ENCODE data around the gene NCK2. TPM values are rescaled to one million over a fixed set of nuclear protein-coding genes. Genes with fewer than 3 reads are reported as not detected.

NCK2 gene
- polyA plus RNA-seq, 2 of the 4 experiments (the other 2 are of a cell fraction): 17.1 to 17.8 TPM

DNA sequence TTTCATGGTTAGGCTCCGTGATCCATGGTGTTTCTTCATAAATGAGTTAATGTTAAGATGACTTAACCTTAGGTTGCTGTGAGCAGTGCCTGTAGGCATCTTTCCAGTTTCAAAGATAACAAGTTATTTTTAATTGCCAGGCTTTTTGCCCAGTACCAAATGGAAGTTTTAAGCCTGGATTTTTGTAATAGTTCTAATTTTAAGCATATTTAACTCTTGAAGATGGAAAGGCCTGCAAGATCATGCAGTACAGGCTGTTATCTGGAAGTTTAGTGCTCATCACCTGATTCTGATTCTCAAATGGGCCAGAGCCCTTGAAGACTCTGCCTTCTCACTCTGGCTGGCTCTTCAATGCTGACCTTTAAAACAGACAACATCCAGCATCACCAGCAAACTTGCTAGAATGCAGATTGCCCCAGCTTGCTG lies 141.3 kb downstream of the NCK2 start:
- no peak for DNase-seq (ENCODE audit: low read depth in 1 of 2, low spot score in 1 of 2)
- Histone ChIP-seq H3K4me1 (no peaks in the 10 kb centered on the region), H3K27ac (no peak overlapping the region), H3K9me3 (no peaks in the 10 kb centered on the region; the same call in 2 of the 3 replicates), H3K4me2 (no peak overlapping the region), H3K4me3 (no peak overlapping the region)
- ATAC-seq: no peak
- ChIA-PET POLR2A (no interaction called here), CTCF (interaction anchor here (1.2 kb wide), 1 partner anchor 17 kb away, joined by 3 read pairs; no protein-coding TSS in a partner anchor)
- TF ChIP-seq SMC3 (IDR thresholded peaks at IDR 0.05) (no peak), HMGXB4 (CRISPR knock-in tag; IDR thresholded peaks at IDR 0.05; ENCODE audit: borderline replicate concordance) (no peak), PHF8 (IDR thresholded peaks at IDR 0.05; ENCODE audit: borderline replicate concordance, low read depth) (no peak), KDM1A (IDR thresholded peaks at IDR 0.05; ENCODE audit: low read depth) (no peak), HEYL (CRISPR knock-in tag; IDR thresholded peaks at IDR 0.05) (no peak), MAFK (IDR thresholded peaks at IDR 0.05; ENCODE audit: partially characterized antibody) (no peak), NPAS2 (CRISPR knock-in tag; IDR thresholded peaks at IDR 0.05; ENCODE audit: borderline replicate concordance) (no peak)
- TF ChIP-seq, protein P1, sequence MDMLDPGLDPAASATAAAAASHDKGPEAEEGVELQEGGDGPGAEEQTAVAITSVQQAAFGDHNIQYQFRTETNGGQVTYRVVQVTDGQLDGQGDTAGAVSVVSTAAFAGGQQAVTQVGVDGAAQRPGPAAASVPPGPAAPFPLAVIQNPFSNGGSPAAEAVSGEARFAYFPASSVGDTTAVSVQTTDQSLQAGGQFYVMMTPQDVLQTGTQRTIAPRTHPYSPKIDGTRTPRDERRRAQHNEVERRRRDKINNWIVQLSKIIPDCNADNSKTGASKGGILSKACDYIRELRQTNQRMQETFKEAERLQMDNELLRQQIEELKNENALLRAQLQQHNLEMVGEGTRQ (IDR thresholded peaks at IDR 0.05): no peak
- 94% methylated on average over 1 of the region's 1 CpG for WGBS (ENCODE audit: missing lambda C conversion rate)
- no peak for FAIRE-seq

- CTCF ChIA-PET: no interaction called here
Measured at GRCh38 chr2:105886687-105887086, 142.0 kb downstream of the NCK2 start.

More at GRCh38 chr2:105886687-105887086, 142.0 kb downstream of the NCK2 start:
- Histone ChIP-seq H3K4me3 (no peak overlapping the region), H3K27ac (no peak overlapping the region), H3K9me3 (no peaks in the 10 kb centered on the region; the same call in 2 of the 3 replicates), H3K4me2 (no peak overlapping the region), H3K4me1 (no peaks in the 10 kb centered on the region)
- POLR2A ChIA-PET: no interaction called here
- DNase-seq (ENCODE audit: low read depth in 1 of 2, low spot score in 1 of 2): no peak
- FAIRE-seq: no peak
- ATAC-seq: no peak
- 88% methylated on average over 2 of the region's 2 CpGs for WGBS (ENCODE audit: missing lambda C conversion rate)
- TF ChIP-seq, protein P2, sequence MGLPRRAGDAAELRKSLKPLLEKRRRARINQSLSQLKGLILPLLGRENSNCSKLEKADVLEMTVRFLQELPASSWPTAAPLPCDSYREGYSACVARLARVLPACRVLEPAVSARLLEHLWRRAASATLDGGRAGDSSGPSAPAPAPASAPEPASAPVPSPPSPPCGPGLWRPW (IDR thresholded peaks at IDR 0.05): no peak
- TF ChIP-seq ZSCAN20 (CRISPR knock-in tag; IDR thresholded peaks at IDR 0.05): no peak
- TF ChIP-seq NR3C1 (IDR thresholded peaks at IDR 0.05): no peak
- TF ChIP-seq, protein P3, sequence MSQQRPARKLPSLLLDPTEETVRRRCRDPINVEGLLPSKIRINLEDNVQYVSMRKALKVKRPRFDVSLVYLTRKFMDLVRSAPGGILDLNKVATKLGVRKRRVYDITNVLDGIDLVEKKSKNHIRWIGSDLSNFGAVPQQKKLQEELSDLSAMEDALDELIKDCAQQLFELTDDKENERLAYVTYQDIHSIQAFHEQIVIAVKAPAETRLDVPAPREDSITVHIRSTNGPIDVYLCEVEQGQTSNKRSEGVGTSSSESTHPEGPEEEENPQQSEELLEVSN (IDR thresholded peaks at IDR 0.05; ENCODE audit: borderline replicate concordance, low read depth): no peak
- TF ChIP-seq PBX3 (IDR thresholded peaks at IDR 0.05): no peak
- TF ChIP-seq RFX5 (IDR thresholded peaks at IDR 0.05): no peak
- no peak for TF ChIP-seq RNF2 (IDR thresholded peaks at IDR 0.05; ENCODE audit: borderline replicate concordance, low read depth)
- TF ChIP-seq BHLHE40 (IDR thresholded peaks at IDR 0.05; ENCODE audit: low read depth, low read length): no peak
- TF ChIP-seq JUN (IDR thresholded peaks at IDR 0.05): no peak
- no peak for TF ChIP-seq HEYL (CRISPR knock-in tag; IDR thresholded peaks at IDR 0.05)
- no peak for TF ChIP-seq KDM1A (IDR thresholded peaks at IDR 0.05; ENCODE audit: low read depth)
- TF ChIP-seq EP300 (IDR thresholded peaks at IDR 0.05): no peak
- TF ChIP-seq NPAS2 (CRISPR knock-in tag; IDR thresholded peaks at IDR 0.05; ENCODE audit: borderline replicate concordance): no peak
- TF ChIP-seq SREBF2 (IDR thresholded peaks at IDR 0.05): no peak
- no peak for TF ChIP-seq CBX2 (IDR thresholded peaks at IDR 0.05; ENCODE audit: borderline replicate concordance, low read depth)
- no peak for TF ChIP-seq FOSL2 (IDR thresholded peaks at IDR 0.05)
- no peak for TF ChIP-seq FOSL2 (CRISPR knock-in tag; IDR thresholded peaks at IDR 0.05)
- no peak for TF ChIP-seq POLR2AphosphoS2 (conservative IDR thresholded peaks at IDR 0.05; ENCODE audit: low read length)
- no peak for TF ChIP-seq HOXB13 (CRISPR knock-in tag; IDR thresholded peaks at IDR 0.05; ENCODE audit: low read depth)
- TF ChIP-seq CHD2 (IDR thresholded peaks at IDR 0.05; ENCODE audit: low read length, partially characterized antibody): no peak
- TF ChIP-seq RAD21 (conservative IDR thresholded peaks at IDR 0.05 in 1 of 2, IDR thresholded peaks at IDR 0.05 in 1 of 2): no peak

Measured in A549 (cell line).